T-cell (primary cell): ENCODE results near the gene OR3A3. TPM values are rescaled to one million over a fixed set of nuclear protein-coding genes. Genes with fewer than 3 reads are reported as not detected.
"Not testable (repeated sequence)": the region's sequence is repeated elsewhere in the genome, so short reads cannot be mapped to it uniquely, and the experiment has no call there.

Experiments
- ATAC-seq, 4 experiments: fragments of 200-7000 bp in 3 of 4; fragments of 150-1000 bp in 1 of 4; cut with Tn5 transposase; replicated peaks in 1 of 4; 1 replicate in 3 of 4; 2 replicates in 1 of 4; pipeline ENCODE4 v1.10.0; 2021; ENCODE audit warnings: moderate library complexity in 3 of 4, mild to moderate bottlenecking in 2 of 4, moderate number of reproducible peaks in 1 of 4
- CTCF ChIA-PET, 2 donors: fragments of 300-600 bp; sonication (Branson Sonifier 250); formaldehyde crosslinking; loops; one replicate each; lab custom pipeline; 2022; ENCODE audit warnings: antibody characterized with exemption in 2 of 2; lab: Charles Lee
- POLR2A ChIA-PET, 2 donors: fragments of 300-600 bp; sonication (Branson Sonifier 250); formaldehyde crosslinking; loops; one replicate each; lab custom pipeline; 2022; ENCODE audit warnings: antibody characterized with exemption in 2 of 2; lab: Charles Lee
- DNase-seq, 35 experiments: peaks; one replicate each; pipeline versions ENCODE4 v3.0.0 to v3.0.0-alpha.2; 2013 to 2023
- H3K27ac ChIP-seq: one replicate; pipeline ENCODE4 v1.5.1; 2013; ENCODE audit warnings: low read length
- H3K27me3 ChIP-seq, 2 experiments: replicated peaks in 1 of 2; 1 replicate in 1 of 2; 2 replicates in 1 of 2; pipeline versions ENCODE4 v1.6.1 to v1.7.0; 2013; ENCODE audit warnings: low read length in 1 of 2, mixed read lengths in 1 of 2; ENCODE audit not compliant: control insufficient read depth in 2 of 2, insufficient read depth in 2 of 2; ENCODE audit errors: extremely low read depth in 1 of 2
- H3K36me3 ChIP-seq, 2 donors: 1 replicate in 1 of 2; 2 replicates in 1 of 2; pipeline versions ENCODE4 v1.6.1 to v1.7.0; 2013; ENCODE audit warnings: low read length in 1 of 2; ENCODE audit not compliant: control insufficient read depth in 2 of 2, insufficient read depth in 1 of 2; ENCODE audit errors: extremely low read depth in 1 of 2
- H3K4me1 ChIP-seq, 2 experiments: 1 replicate in 1 of 2; 2 replicates in 1 of 2; pipeline versions ENCODE4 v1.6.1 to v1.7.0; 2013; ENCODE audit warnings: low read length in 2 of 2, mixed read lengths in 1 of 2; ENCODE audit not compliant: insufficient read depth in 2 of 2, control insufficient read depth in 1 of 2; ENCODE audit errors: extremely low read depth in 1 of 2
- H3K4me3 ChIP-seq, 2 donors: 1 replicate in 1 of 2; 2 replicates in 1 of 2; pipeline versions ENCODE4 v1.5.1 to v1.7.0; 2013; ENCODE audit warnings: mild to moderate bottlenecking in 2 of 2, low read length in 1 of 2, moderate library complexity in 1 of 2; ENCODE audit not compliant: control insufficient read depth in 1 of 2; ENCODE audit errors: extremely low read depth in 1 of 2
- H3K9me3 ChIP-seq: 2 replicates; pipeline ENCODE4 v1.7.0; 2013
- H3K27ac Mint-ChIP-seq, 2 donors: one replicate each; pipeline ENCODE4 v1.8.0; 2020 to 2021; ENCODE audit warnings: mild to moderate bottlenecking in 2 of 2, mixed read lengths in 2 of 2
- H3K27me3 Mint-ChIP-seq, 2 donors: one replicate each; pipeline ENCODE4 v1.8.0; 2021 to 2022; ENCODE audit warnings: mixed read lengths in 2 of 2
- H3K36me3 Mint-ChIP-seq: one replicate; pipeline ENCODE4 v1.8.0; 2021; ENCODE audit warnings: mixed read lengths
- H3K4me1 Mint-ChIP-seq, 3 donors: one replicate each; pipeline ENCODE4 v1.8.0; 2020 to 2022; ENCODE audit warnings: mixed read lengths in 3 of 3, mild to moderate bottlenecking in 1 of 3
- H3K4me3 Mint-ChIP-seq, 3 donors: one replicate each; pipeline ENCODE4 v1.8.0; 2020 to 2022; ENCODE audit warnings: mild to moderate bottlenecking in 3 of 3, mixed read lengths in 3 of 3, moderate library complexity in 3 of 3
- H3K9me3 Mint-ChIP-seq, 3 donors: one replicate each; pipeline ENCODE4 v1.8.0; 2020 to 2022; ENCODE audit warnings: mixed read lengths in 3 of 3
- WGBS: methylation state at CpG from one replicate; pipeline ENCODE4 v1.1.5; 2013; ENCODE audit warnings: missing lambda C conversion rate; ENCODE audit not compliant: insufficient coverage; 5-methylcytosine and 5-hydroxymethylcytosine counted together
- total RNA-seq, 35 experiments: library from RNA in 6 of 35; stranded (reverse) in 6 of 35; fragments of 120-200 nt in 1 of 35; gene quantifications; one replicate each; pipeline versions ENCODE4 v1.2.1 to v1.2.4 and lab custom pipeline; 2013 to 2026

The OR3A3 gene
- total RNA-seq, 5 donors from 2014 or later (not counting 1 experiment from before 2014, with no cell fraction given), result not detected

- H3K4me1 ChIP-seq, H3K4me1 Mint-ChIP-seq, H3K27ac ChIP-seq, H3K36me3 Mint-ChIP-seq, CTCF ChIA-PET, DNase-seq, POLR2A ChIA-PET, H3K27ac Mint-ChIP-seq, H3K4me3 Mint-ChIP-seq, H3K4me3 ChIP-seq, ATAC-seq, H3K9me3 ChIP-seq, H3K36me3 ChIP-seq, H3K9me3 Mint-ChIP-seq: not testable (repeated sequence)
- 37% methylated on average over 5 of the region's 7 CpGs for WGBS
- H3K27me3 ChIP-seq, result peaks cover 0 to 12% of the 10 kb centered on the region in 2 experiments
- peaks cover 17 to 18% of the 10 kb centered on the region in 2 donors for H3K27me3 Mint-ChIP-seq
Observed at GRCh38 chr17:3397801-3398200, 13.4 kb upstream of the OR3A3 start.

- Histone ChIP-seq H3K36me3 (no peaks in the 10 kb centered on the region), H3K4me3 (no peak within 1 kb of the TSS), H3K4me1 (no peaks in the 10 kb centered on the region), H3K27ac (no peak within 1 kb of the TSS), H3K27me3 (peaks cover 0 to 7% of the 10 kb centered on the region in 2 experiments), H3K9me3 (no peaks in the 10 kb centered on the region)
- ChIA-PET POLR2A (no interaction called here), CTCF (no interaction called here)
- no peak for ATAC-seq
- Mint-ChIP-seq H3K27ac (no peak within 1 kb of the TSS), H3K27me3 (peaks cover 13 to 22% of the 10 kb centered on the region in 2 donors), H3K4me3 (no peak within 1 kb of the TSS), H3K4me1 (no peaks in the 10 kb centered on the region), H3K9me3 (no peaks in the 10 kb centered on the region), H3K36me3 (no peaks in the 10 kb centered on the region)
- no CpG with 5 or more reads among the region's 1 CpG for WGBS
- no peak for DNase-seq
Observed at GRCh38 chr17:3398310-3398709, 12.9 kb upstream of the OR3A3 start, which contains the start of gene OR1E1. Gene OR1E1, minus strand, starts transcription at chr17:3398410. Its CDS starts 0 bp downstream, at chr17:3398410.

- Mint-ChIP-seq H3K9me3 (no peaks in the 10 kb centered on the region), H3K27me3 (peaks cover 9 to 16% of the 10 kb centered on the region in 2 donors), H3K27ac (no peak overlapping the region), H3K36me3 (no peaks in the 10 kb centered on the region), H3K4me1 (no peaks in the 10 kb centered on the region), H3K4me3 (no peak overlapping the region)
- no peaks in the 10 kb centered on the region for H3K36me3 ChIP-seq
- 69% methylated on average over 3 of the region's 6 CpGs for WGBS
- no peaks in the 10 kb centered on the region for H3K9me3 ChIP-seq
- ChIA-PET POLR2A (no interaction called here), CTCF (no interaction called here)
- H3K4me1 ChIP-seq, result no peaks in the 10 kb centered on the region
- no peak overlapping the region for H3K4me3 ChIP-seq
- DNase-seq (no peak), ATAC-seq (no peak)
- H3K27ac ChIP-seq, result no peak overlapping the region
- H3K27me3 ChIP-seq, result peaks cover 0 to 7% of the 10 kb centered on the region in 2 experiments
Observed at GRCh38 chr17:3400055-3400454, 11.1 kb upstream of the OR3A3 start.

DNA sequence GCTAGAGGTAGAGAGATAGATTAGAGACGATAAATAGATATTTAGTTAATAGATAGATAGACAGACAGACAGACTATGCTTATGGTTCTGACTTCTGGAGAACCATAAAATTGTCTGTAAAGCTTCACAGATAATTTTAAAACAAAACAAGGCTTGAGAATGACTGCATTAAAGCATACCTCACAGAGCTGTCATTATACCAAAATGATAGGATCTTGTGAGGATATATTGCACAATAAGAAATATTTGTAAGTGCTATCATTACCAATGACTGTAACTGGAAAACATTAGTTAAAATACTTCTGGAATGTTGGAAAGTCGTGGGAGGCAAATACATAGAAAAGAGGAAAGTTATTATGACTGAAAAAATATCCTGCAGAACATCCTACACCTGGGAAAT is 9.4 kb upstream of the OR3A3 start:
- no CpG with 5 or more reads among the region's 2 CpGs for WGBS
- ATAC-seq (no peak), DNase-seq (no peak)
- CTCF ChIA-PET, result no interaction called here
- Mint-ChIP-seq H3K9me3 (peaks cover 0 to 7% (median 0%) of the 10 kb centered on the region in 3 donors), H3K27me3 (peaks cover 5 to 19% of the 10 kb centered on the region in 2 donors), H3K27ac (no peak overlapping the region), H3K36me3 (no peaks in the 10 kb centered on the region), H3K4me1 (no peaks in the 10 kb centered on the region), H3K4me3 (no peak overlapping the region)
- no peaks in the 10 kb centered on the region for H3K36me3 ChIP-seq
- POLR2A ChIA-PET, result no interaction called here
- H3K4me3 ChIP-seq, result no peak overlapping the region
- H3K9me3 ChIP-seq, result no peaks in the 10 kb centered on the region
- peaks cover 0 to 4% of the 10 kb centered on the region in 2 experiments for H3K27me3 ChIP-seq
- H3K4me1 ChIP-seq, result no peaks in the 10 kb centered on the region
- no peak overlapping the region for H3K27ac ChIP-seq

GRCh38 chr17:3403856-3404255 is 7.3 kb upstream of the OR3A3 start:
- H3K27me3 Mint-ChIP-seq, result peaks cover 15 to 30% of the 10 kb centered on the region in 2 donors
- H3K9me3 ChIP-seq, H3K27ac Mint-ChIP-seq, H3K36me3 Mint-ChIP-seq, DNase-seq, H3K27me3 ChIP-seq, H3K4me1 ChIP-seq, H3K4me1 Mint-ChIP-seq, ATAC-seq, H3K4me3 Mint-ChIP-seq, CTCF ChIA-PET, H3K36me3 ChIP-seq, H3K27ac ChIP-seq, H3K4me3 ChIP-seq, POLR2A ChIA-PET: not testable (repeated sequence)
- no CpG with 5 or more reads among the region's 1 CpG for WGBS
- H3K9me3 Mint-ChIP-seq, result peaks cover 8 to 19% (median 10%) of the 10 kb centered on the region in 3 donors

GRCh38 chr17:3412216-3412615 is 1.0 kb downstream of the OR3A3 start:
- H3K4me3 Mint-ChIP-seq, H3K4me1 ChIP-seq, POLR2A ChIA-PET, H3K9me3 ChIP-seq, DNase-seq, CTCF ChIA-PET, H3K4me1 Mint-ChIP-seq, H3K27ac ChIP-seq, ATAC-seq, H3K36me3 Mint-ChIP-seq, H3K27ac Mint-ChIP-seq, H3K36me3 ChIP-seq, H3K4me3 ChIP-seq: not testable (repeated sequence)
- no CpG with 5 or more reads among the region's 16 CpGs for WGBS
- H3K27me3 ChIP-seq, result peaks cover 0 to 18% of the 10 kb centered on the region in 2 experiments
- Mint-ChIP-seq H3K27me3 (peaks cover 36 to 37% of the 10 kb centered on the region in 2 donors), H3K9me3 (peaks cover 8 to 13% (median 9%) of the 10 kb centered on the region in 3 donors)

DNA sequence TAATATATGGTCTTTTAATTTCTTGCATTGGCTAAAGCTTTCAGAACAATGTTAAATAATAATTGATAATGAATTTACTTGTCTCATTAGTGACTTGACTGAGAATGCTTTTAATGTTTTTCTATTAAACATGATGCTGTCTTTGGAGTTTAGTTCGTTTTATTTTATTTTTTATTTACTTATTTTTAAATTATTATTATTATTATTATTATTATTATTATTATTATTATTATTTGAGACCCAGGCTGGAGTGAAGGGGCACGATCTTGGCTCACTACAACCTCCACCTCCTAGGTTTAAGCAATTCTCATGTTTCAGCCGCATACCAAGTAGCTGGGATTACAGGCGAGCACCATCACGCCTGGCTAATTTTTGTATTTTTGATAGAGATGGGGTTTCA is 4.4 kb downstream of the OR3A3 start:
- no peaks in the 10 kb centered on the region for H3K36me3 ChIP-seq
- H3K27ac ChIP-seq, result no peak overlapping the region
- DNase-seq (no peak), ATAC-seq (no peak)
- no peaks in the 10 kb centered on the region for H3K9me3 ChIP-seq
- Mint-ChIP-seq H3K4me1 (peaks cover 0 to 5% (median 0%) of the 10 kb centered on the region in 3 donors), H3K27me3 (peaks cover 19 to 24% of the 10 kb centered on the region in 2 donors), H3K4me3 (no peak overlapping the region), H3K27ac (no peak overlapping the region), H3K36me3 (no peaks in the 10 kb centered on the region), H3K9me3 (no peaks in the 10 kb centered on the region)
- POLR2A ChIA-PET, result no interaction called here
- H3K4me1 ChIP-seq, result no peaks in the 10 kb centered on the region
- H3K4me3 ChIP-seq, result no peak overlapping the region
- CTCF ChIA-PET, result no interaction called here
- peaks cover 0 to 8% of the 10 kb centered on the region in 2 experiments for H3K27me3 ChIP-seq
- 100% methylated on average over 2 of the region's 5 CpGs for WGBS
